Thyroid gland (tissue), 4 donors: ENCODE data around the gene PRODH2.

Experiments
- POLR2A ChIP-seq, 2 donors: fragments of 450-650 bp; IDR thresholded peaks; one replicate each; pipeline ENCODE4 v1.6.1; 2017; ENCODE audit warnings: antibody characterized with exemption in 2 of 2, mild to moderate bottlenecking in 2 of 2, moderate library complexity in 1 of 2
- TF ChIP-seq, protein P1 (sequence below), 6 experiments: fragments of 200-600 bp in 3 of 6; fragments of 450-650 bp in 3 of 6; sonication (generic) in 3 of 6; IDR thresholded peaks; one replicate each; pipeline ENCODE4 v1.5.1; 2016 to 2019; ENCODE audit warnings: antibody characterized with exemption in 6 of 6, mild to moderate bottlenecking in 2 of 6, inconsistent platforms in 1 of 6, moderate library complexity in 1 of 6

GRCh38 chr19:35776102-35776788 is 36.4 kb downstream of the PRODH2 start:
- TF ChIP-seq, protein P1, sequence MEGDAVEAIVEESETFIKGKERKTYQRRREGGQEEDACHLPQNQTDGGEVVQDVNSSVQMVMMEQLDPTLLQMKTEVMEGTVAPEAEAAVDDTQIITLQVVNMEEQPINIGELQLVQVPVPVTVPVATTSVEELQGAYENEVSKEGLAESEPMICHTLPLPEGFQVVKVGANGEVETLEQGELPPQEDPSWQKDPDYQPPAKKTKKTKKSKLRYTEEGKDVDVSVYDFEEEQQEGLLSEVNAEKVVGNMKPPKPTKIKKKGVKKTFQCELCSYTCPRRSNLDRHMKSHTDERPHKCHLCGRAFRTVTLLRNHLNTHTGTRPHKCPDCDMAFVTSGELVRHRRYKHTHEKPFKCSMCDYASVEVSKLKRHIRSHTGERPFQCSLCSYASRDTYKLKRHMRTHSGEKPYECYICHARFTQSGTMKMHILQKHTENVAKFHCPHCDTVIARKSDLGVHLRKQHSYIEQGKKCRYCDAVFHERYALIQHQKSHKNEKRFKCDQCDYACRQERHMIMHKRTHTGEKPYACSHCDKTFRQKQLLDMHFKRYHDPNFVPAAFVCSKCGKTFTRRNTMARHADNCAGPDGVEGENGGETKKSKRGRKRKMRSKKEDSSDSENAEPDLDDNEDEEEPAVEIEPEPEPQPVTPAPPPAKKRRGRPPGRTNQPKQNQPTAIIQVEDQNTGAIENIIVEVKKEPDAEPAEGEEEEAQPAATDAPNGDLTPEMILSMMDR (IDR thresholded peaks at IDR 0.05): no peak
- TF ChIP-seq POLR2A (IDR thresholded peaks at IDR 0.05): no peak
